GM21367 (cell line): ENCODE data around the gene NRP1.

Experiments used
- ATAC-seq: cut with Tn5 transposase; IDR thresholded peaks from one replicate; pipeline ENCODE4 v1.9.1; 2021; ENCODE audit not compliant: unreplicated experiment

The NRP1 gene

DNA sequence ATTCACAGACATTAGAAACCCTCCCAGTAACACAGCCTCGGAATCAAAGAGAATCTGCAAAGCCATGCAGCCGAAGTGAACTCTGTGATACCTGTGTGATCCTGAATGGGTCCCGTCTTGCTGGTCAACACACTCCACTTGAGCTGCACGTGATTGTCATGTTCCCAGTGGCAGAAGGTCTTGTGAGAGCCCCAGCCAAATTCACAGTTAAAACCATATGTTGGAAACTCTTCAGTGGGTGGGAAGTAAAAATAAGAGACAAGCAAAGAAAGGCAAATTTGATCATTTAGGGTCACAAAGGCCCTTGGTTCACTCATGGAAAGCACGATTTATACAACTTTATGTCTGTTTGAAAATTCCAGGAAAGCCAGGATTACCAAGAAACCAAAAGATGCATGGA, 142.3 kb downstream of the NRP1 start:
- ATAC-seq, result no peak

DNA sequence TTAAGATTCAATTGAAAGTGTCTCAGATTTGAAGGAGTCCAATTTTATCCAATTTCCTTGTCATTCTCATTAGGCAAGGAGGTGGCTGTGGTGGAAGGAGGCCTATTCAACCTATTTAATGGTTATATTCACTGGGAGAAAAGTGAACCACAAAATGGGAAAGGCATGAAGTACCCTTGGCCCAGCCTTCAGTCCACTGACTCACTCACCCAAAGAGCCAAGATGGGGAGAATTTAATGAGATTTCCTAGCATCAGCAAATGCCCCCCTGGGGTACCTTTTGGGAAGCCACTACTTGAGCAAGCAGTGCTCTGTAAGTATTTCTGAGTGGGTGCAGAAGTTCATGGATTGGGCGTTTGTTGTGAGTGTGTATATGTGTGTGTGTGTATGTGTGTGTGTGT, 144.1 kb downstream of the NRP1 start:
- no peak for ATAC-seq

DNA sequence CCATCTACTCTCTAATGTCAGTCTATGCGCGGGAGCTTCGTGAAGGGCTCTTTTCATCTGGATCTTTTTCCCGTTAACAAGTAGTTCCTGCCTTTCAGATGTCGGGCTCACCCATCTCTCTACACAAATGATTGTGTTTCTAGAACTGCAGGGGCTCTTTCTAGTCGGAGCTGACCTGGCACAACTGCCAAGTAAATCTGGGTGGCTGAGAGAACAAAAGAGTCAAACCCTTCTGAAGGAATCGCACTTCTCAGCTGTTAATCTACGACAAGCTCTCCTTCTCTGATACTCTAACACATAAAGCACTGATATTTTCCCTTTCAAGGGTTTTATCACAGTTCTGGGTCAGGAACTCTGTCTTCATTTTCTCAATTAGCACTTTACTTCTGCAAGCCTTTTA, 144.7 kb downstream of the NRP1 start:
- ATAC-seq, result no peak

DNA sequence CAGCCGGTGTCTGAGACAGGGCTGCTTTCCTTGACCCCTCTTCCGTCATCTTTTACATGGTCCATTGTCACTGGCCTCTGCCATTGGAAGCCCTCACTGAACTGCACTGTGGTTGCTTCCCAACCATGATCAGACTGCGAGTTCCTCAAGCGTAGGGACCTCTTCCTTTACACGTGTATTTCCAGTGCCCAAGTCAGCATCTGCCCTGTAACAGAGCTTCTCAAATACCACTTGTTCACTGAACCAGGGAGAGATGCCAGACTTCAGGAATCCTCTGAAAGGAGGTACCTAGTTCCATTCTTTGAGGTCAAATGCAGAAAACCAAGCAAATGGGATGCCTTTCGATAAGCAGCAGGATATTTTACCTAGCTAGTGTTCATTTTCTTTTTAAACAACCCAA, 145.1 kb downstream of the NRP1 start:
- no peak for ATAC-seq

DNA sequence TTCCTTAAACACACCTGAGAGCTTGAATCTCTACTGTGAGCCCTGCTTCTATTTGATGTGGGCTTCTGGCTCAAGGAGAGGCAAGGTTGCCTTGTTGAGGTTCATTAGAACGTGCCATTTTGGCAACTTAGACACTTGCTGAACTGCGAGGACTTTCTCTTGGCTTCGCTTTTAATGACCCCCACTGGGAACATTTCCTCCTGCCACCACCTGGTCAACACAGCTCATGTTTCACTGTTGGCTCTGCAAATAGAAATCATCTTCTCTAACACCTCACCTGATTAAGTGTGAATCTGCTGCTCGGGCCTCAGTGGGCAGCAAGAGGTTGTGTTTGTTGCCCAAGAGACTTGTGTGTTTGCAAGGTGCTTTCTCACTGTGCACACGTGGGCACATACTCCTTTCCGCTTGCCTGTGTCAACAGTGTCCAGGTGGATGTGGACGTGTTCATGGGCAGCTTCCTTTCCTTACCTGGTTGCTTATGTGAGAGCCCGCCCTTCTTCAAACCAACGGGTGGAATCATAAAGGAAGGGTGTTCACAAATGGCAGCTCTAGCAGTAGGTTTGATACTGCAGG, 147.0 kb downstream of the NRP1 start:
- no peak for ATAC-seq

DNA sequence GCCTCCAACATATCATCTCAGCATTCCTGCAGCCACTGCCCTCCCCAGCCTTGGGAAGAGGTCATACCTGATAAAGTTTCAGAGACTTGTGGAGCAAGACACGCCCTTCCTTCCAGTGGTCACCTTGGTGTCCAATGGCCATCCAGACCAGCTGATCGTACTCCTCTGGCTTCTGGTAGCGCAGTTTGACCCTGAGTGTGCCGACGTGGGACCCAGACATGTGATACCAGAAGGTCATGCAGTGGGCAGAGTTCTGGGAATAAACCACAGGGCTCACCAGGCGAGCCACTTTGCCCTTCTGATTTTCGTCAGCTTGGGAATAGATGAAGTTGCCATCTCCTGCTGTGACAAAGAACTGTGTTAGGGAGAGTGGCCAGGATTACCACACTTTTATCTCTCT, 148.3 kb downstream of the NRP1 start:
- no peak for ATAC-seq

DNA sequence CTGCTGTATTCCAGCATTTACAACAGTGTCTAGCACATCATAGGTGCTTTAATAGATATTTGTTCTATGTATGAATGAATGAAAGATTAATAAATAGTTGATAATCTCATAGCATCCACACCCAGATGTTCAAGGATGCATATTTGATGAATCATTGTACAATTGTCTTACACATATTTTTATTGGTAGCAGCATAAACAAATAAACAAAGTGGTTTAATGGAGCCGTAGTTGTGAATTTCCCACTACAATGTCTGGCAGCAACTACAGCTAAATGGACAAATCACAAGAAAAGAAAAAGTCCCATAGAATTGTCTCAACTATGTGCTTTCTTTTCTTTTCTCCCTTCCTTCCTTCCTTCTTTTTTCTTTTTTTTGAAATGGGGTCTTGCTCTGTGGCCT, 150.8 kb downstream of the NRP1 start:
- no peak for ATAC-seq

DNA sequence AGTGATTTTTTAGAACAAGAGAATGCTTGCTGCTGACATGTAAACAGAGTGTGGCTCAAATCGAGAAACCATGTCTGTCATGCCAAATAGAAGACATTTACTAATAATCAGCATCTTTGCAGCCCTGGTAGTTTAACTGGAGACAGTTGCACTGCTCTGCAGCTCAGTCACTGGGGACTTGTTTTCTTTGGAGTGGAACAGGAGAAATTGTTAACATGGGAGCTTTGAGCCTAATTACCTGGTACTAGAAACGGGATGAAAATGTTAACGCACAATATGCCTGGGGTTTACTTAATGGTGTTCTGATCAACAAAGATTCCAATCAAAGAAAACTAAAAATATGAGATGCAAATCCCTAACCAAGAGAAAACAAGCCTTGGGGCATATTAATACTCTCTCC, 153.5 kb downstream of the NRP1 start:
- no peak for ATAC-seq

DNA sequence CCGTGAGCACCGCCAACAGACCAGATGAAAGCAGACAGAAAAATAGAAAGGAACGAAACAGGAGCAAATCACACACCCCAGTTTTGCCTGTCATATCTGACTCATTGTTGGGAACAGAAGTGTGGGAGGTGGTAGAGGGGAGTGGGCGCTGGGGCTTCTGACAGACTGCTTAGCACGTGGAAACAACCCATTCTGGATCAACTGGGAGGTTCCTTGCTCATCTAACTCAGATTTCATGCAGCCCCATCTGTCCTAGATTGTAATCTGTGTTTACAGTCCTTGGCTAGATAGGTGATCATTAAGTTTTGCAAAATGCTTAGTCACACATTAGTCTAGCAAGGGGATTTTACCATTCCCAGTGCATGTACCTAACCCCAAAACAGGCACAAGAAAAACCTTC, 154.1 kb downstream of the NRP1 start:
- no peak for ATAC-seq

DNA sequence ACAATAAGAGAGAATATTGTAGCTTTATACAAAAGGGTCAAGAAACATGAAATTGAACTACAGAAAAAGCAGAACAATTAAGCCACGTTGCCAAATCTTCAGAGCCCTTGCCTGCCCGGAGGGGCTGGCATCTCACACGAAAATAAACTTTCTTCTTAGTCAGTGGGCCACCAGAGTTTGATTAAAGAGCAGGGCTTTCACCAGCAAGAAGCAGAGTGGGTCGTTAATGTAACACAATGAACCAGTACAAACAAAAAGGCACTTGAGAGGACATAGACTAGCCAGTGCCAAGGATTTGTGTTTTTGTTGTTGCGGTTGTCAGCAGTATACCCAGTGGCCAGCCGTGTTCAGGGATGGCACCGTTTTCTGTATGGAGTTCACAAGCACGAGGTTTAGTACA, 155.4 kb downstream of the NRP1 start:
- no peak for ATAC-seq

DNA sequence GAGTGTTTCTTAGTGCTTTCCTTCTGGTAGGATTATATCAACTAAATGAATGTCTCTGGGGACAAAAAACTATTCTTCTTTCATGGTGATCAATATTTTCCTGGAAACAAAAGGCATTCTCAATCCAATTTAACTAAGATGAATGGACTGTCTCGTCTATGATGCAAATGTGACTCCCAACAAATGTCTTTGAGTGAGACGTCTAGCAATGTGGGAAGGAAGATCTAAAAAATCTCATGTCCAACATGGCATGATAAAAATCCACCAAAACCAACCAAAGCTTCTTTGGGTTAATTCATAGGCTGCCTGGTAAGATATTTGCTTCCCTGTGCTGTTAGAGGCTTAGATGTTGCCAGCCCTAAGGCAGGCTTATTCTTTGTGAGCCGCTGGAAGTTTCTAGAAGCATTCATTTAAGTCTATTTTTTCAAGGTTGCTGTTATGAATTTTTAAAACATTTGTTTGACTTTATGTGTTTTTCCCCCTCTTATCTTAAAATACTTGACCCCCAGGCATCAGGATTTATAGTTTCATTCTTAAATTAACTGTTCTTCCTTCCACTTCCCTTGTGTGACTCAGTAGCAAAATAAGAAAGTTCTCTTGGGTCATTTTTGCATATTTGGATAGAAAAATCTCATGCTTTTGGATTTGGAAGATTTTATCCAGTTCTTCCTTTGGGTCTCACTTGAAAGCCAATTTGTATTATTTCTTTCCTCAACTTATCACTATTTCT, 156.3 kb downstream of the NRP1 start:
- no peak for ATAC-seq

DNA sequence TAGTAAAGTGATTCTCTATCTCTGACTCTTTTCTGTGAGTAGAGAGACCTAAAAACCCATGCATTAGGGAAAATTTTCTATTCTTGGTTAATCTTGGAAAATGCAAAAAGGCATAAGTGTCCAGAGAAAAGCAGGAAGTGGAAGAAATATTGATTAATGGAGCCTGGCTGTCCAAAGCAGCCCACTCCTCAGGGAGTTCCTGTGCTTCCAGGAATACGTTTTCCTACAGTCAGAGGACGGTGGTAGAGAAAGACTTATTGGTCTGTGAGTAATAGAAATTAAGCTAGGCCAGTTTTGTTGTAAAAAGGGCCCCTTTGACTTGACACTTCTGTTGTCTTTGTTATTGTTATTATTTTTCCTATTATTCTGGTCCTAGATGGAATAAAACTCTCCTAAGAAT, 157.8 kb downstream of the NRP1 start:
- ATAC-seq, result no peak

DNA sequence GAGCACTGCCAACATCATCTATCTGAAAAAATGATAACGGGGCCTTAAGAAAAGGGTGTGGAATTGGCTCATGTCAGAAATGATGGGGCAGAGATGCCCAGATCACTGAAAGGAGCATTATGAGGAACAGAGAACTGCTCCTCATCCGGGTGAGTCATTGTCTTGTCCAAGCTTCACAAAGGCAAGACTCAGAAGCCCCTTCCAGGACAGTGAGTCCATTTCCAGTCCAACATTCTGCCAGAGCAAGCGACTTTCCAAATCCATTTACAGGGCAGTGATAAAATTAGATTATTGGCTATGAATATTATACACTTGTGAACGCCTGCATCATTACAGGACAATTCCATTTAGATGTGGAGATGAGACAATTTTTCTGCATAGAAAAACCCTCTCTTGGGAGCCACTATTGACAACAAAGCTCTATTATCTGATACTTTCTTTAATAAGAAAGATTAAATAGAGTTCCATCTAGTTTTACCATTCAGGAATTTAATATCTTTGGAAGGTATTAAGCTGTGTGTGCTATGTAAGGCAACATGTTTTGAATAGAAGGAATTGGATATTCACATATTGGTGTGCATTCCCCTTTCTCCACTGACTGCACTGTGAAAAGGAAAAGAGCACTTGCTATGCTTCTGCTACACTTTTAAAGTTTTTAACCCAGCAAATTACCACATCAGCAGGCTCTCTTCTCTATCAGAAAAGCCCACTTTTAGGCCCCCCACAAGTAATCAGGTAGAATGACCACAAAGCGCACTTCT, 159.6 kb downstream of the NRP1 start:
- no peak for ATAC-seq

DNA sequence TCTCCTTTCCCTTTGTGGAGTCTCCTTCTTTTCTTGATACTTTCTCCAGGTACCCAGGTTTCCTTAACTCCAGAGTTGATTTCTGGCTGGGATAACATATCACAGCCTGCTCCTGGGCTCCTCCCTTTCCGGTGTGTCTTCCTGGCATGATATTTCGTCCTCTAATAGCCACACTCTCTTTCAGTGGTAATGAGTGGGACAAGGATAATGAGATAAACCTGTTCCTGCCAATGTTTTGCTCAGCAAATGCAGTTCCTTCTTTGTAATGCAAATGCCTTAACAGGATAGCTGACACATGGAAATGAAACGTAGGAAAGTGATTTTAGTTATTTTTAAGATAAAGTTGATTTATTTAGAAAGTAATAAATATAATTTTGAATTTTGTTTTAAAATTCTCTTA, 168.6 kb downstream of the NRP1 start:
- no peak for ATAC-seq

DNA sequence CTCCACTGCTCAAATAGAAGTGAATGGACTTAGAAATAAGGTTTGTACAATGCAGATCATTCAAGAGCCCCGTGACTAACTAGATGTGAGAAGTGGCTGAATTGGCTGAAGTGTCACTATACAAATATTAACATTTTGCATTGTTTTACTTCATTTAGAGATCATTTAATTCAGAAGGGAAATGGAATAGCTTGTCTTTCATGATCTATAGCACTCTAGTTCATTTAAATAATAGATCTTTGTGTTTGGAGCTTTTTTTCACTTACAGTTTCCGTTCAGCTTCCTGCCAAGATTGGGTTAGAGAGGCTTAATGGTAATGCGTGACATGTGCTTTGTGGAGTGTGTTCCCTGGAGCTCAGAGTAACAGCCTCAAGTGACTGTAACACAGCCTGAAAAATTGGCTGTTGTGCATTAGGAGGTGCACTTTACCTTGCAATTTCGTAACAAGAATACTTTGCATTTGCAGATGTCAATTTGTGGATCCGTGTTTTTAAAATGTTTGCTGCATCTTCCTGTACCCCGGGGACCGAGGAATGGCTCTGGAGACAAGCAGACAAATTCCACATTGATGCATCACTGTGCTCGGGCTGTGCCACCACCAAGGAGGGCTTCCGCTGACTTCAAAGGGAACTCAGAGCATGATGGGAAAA, 170.3 kb downstream of the NRP1 start:
- no peak for ATAC-seq

DNA sequence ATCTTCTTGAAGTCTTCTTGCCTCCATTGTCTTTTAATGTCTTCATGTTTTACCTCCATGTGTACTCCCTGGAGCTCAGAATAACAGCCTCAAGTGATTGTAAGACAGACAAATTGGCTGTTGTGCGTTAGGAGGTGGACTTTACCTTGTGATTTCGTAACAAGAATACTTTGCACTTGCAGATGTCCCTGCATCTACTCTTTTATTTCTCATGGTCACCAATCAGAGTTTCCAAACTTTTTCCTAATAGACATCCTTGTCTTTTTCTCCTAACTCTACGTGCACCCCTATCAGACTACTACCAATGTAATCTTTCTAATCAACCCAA, 172.3 kb downstream of the NRP1 start:
- ATAC-seq, result no peak

DNA sequence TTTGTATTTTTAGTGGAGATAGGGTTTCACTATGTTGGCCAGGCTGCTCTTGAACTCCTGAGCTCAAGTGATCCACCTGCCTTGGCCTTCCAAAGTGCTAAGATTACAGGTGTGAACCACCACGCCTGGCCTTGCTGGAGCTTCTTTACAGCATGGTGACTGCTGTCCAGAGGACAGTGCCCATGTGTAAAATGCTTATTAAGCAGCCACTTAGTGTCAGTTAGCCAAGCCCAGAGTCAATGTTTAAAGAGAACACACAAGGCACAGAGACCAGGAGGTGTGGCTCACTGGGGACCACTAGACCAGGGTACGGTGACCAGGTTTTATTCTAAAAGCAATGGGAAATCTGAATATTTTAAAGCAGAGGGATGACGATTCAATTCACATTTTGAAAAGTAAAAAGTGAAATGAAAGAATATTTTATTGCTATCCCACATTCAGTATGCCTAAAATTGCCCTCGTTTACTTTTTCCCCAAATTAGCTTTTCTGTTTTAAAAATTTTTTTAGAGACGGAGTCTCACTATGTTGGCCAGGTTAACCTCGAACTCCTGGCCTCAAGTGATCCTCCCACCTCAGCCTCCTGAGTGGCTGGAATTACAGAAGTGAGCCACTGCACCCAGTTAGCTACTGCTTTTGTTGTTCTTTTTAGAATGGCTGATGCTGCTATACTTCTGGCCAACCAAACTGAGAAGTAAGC, 172.8 kb downstream of the NRP1 start:
- ATAC-seq, result no peak

DNA sequence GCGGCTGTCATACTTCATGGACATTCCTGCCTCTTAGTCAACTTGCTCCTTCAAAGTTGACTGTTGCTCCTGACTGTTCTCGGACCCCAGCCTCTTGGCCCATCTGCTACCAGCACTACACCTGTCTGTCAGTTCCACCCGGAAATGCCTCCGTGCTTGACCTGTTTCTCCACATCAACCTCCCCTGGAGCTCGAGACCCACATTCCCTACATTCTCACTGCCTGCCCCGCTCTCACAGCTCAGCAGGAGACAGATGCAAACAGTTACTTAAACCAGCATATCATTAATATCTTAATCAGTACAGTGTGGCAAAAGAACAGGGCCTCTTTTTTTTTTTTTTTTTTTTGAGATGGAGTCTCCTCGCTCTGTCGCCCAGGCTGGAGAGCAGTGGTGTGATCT, 174.3 kb downstream of the NRP1 start:
- ATAC-seq, result no peak

DNA sequence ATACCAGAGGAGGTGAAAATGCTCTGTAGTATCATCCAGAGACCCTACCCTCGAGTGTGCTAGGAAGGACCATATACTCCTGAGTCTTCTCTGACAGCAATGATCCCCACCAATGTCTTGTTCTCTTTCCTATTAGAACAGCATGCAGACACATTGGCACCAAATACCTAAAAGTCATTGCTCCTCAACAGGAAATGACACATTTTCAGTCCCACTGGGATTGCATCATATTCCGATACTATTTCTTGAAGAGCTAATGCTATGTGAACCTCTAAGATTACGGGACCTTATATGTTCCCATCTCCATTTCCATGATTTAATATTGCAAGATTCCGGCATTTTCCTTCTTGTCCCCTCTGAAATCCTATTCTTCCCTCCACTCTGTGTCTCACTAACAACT, 177.4 kb downstream of the NRP1 start:
- ATAC-seq, result no peak

DNA sequence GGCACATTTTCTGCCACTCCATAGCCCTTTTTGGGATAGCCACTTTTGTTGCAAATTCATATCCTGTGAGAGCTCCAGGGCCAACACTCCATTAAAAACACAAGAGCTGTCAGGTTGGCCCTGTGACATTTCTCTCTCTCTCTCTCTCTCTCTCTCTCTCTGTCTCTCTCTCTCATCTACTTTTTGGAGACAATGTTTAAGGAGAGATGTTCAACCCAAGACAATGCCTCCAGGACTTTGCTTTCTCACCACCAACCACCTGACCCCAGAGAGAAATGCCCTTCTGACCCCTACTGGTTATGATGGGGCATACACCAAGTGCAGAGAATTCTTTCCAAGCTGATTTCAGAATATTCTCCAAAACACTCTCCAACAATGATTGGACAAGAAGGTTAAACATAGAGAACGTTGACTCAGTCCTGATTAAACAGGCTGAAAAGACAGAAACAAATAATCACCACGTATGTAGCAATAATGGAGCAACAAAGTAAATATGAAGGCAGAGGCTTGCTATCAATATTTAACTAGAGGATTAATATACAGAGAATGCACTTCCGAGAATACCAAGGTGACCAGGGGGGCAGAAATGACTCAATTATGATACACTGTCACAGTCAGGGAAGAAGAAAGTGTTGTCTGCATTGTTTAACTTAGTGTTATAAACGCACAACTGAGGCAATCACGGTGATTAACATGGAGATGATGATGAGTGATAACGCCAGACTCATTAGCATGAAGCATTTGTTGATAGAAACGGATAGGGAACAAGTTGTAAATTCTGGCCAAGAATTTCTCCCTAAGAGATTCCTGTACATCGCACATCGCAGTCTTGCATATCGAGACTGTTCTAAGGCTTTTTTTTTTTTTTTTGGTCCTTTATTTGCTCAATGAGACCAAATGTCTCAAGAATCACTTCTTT, 178.5 kb downstream of the NRP1 start:
- peak; percentile 66 for ATAC-seq
